ENCODE data around the gene SYNGR2.

Gene SYNGR2

GRCh38 chr17:78122931-78123249 is 45.5 kb upstream of the SYNGR2 start:
- TF ChIP-seq, protein P1, sequence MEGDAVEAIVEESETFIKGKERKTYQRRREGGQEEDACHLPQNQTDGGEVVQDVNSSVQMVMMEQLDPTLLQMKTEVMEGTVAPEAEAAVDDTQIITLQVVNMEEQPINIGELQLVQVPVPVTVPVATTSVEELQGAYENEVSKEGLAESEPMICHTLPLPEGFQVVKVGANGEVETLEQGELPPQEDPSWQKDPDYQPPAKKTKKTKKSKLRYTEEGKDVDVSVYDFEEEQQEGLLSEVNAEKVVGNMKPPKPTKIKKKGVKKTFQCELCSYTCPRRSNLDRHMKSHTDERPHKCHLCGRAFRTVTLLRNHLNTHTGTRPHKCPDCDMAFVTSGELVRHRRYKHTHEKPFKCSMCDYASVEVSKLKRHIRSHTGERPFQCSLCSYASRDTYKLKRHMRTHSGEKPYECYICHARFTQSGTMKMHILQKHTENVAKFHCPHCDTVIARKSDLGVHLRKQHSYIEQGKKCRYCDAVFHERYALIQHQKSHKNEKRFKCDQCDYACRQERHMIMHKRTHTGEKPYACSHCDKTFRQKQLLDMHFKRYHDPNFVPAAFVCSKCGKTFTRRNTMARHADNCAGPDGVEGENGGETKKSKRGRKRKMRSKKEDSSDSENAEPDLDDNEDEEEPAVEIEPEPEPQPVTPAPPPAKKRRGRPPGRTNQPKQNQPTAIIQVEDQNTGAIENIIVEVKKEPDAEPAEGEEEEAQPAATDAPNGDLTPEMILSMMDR (IDR thresholded peaks at IDR 0.05; ENCODE audit: insufficient read depth, missing control alignments) = no peak
- FAIRE-seq = no peak
- no peak for DNase-seq (ENCODE audit: insufficient read length, low spot score)

DNA sequence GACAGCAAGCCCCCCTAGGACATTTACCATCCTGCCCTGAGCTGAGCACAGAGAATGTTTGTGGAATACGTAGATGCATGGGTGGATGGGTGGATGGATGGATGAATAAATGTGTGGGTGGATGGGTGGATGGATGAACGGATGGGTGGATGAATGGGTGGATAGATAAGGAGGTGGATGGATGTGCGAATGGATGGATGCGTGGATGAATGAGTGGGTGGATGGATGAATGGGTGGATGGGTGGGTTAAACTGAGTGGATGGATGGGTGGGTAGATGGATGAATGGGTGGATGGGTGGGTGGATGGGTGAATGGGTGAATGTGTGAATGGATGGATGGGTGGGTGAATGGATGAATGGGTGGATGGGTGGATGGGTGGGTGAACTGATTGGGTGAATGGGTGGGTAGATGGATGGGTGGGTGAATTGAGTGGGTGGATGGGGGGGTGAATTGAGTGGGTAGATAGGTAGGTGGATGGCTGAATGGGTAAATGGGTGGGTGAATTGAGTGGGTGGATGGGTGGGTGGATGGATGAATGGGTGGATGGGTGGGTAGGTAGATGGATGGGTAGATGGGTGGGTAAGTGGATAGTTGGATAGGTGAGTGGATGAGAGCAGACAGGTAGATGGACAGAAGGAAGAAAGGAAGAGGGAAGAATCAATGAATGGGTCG is 45.0 kb upstream of the SYNGR2 start:
- TF ChIP-seq, protein P1 (IDR thresholded peaks at IDR 0.05; ENCODE audit: insufficient read depth, missing control alignments) = no peak
- FAIRE-seq (no peak), DNase-seq (ENCODE audit: insufficient read length, low spot score) (no peak)

- DNase-seq (ENCODE audit: insufficient read length, low spot score) = no peak
- TF ChIP-seq, protein P1 (IDR thresholded peaks at IDR 0.05; ENCODE audit: insufficient read depth, missing control alignments) = no peak
- no peak for FAIRE-seq
These were observed 44.1 kb upstream of the SYNGR2 start for GRCh38 chr17:78124081-78124835.

DNA sequence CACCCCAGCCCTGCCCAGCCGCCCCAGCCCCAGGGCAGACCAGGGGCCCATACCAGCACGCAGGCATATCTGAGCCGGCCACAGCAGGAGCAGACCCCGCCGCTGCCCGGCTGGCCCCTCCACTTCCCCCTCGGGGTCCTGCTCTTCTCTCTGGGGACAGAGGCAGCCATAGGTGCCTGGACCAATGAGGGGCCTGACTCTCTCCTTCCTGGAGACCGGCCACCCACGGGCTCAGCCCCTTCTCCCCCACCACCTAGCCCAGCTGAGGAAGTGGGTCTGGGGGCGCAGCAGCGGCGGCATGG is 43.6 kb upstream of the SYNGR2 start:
- FAIRE-seq = no peak
- no peak for DNase-seq (ENCODE audit: insufficient read length, low spot score)
- TF ChIP-seq, protein P1 (IDR thresholded peaks at IDR 0.05; ENCODE audit: insufficient read depth, missing control alignments) = no peak

DNA sequence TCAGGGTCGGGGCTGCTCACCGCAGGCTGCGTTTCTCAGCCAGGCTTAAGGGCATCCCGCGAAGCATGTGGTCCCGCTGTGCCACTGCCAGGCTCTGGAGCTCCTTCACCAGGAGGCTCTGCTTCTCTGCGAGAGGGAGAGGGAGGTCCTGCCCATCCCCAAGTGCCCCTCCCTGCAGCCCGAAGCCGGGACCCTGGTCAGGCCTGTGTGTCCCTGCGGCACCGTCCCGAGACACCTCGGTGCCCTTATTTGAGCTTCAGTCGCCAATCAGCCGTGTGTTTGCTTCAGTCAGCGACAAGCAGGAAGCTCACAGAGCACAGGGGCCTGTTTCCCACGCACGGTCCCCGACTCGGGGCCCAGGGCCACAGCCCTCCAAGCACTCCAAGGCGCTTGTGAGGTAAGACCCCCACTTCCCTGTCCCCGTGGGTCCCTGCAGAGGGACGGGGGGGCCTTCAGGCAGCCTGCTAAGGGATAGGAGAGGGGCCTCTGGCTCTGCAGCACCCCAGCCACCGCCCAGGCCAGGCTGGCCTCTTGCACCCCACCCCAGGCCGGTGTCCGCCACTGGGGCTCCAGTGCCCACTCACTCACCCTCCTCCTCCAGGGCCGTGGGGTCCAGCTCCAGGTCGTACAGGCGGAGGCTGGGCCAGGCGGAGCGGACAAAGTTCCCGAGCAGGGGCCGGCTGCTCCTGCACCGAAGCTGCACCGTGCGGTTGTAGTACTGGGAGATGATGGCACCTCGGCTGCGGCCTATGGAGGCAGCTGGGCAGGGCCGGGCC is 43.1 kb upstream of the SYNGR2 start:
- DNase-seq (ENCODE audit: insufficient read length, low spot score) (no peak), FAIRE-seq (no peak)
- TF ChIP-seq, protein P1 (IDR thresholded peaks at IDR 0.05; ENCODE audit: insufficient read depth, missing control alignments) = no peak

DNA sequence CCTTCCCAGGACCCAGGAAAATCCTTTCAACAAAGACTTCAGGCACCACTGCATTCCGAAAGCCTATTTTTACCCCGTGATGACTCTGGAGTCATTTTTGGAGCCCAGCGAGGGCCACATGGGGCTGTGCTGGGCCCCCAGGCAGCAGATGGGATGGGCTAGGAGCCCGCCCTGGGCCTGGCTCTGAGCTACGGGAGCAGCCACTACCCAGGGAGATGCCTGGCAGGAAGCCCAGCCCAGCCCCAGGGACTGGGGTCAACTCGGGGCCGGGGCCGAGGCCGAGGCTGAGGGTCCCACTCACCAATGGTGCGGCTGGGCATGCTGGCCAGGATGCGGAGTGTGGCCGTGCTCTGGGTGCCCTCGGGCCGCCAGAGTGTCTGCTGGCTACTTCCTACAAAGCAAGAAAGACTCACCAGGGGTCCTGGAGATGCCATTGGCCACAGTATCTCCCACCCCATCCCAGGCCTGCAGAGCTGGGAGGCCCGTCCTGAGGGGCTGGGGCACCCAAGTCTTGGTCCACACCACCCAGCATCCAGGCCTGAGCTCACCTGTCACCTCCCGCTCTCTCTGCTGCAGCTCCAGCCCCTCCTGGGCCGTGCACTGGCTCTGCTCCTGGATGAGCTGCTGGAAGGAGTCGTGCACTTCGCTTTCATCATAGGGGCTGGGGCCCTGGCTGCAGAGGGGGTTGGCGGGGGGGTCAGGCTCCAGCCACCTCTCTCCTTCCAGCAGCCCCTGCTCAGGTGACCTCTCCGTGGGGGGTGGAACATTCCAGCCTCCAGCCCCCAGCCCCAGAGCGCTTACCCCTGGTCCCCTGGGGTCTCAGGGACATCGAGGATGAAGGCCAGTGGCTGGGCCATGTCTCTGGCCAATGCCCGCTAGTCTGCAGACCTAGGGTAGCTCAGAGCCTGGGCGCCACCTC is 42.1 kb upstream of the SYNGR2 start:
- FAIRE-seq (no peak), DNase-seq (ENCODE audit: insufficient read length, low spot score) (no peak)
- TF ChIP-seq, protein P1 (IDR thresholded peaks at IDR 0.05; ENCODE audit: insufficient read depth, missing control alignments) = no peak

Measured in D721Med (cell line).